Activated T-helper 17 cell treated with anti-CD3 and anti-CD28 coated beads, Interleukin-2, amount 50 U/mL, for 72 hours (primary cell): ENCODE data around the gene TSFM. TPM values are rescaled to one million over a fixed set of nuclear protein-coding genes. Genes with fewer than 3 reads are reported as not detected.
A peak's percentile ranks its signal among the peaks of the same experiment; 100 is the strongest.

Source experiments
- ATAC-seq: fragments of 150-1000 bp; cut with Tn5 transposase; replicated peaks from 2 replicates; pipeline ENCODE4 v1.10.0; 2021; ENCODE audit warnings: mild to moderate bottlenecking, moderate library complexity
- H3K27ac Mint-ChIP-seq: one replicate; pipeline ENCODE4 v1.8.0; 2022; ENCODE audit warnings: mixed read lengths
- H3K27me3 Mint-ChIP-seq: one replicate; pipeline ENCODE4 v1.8.0; 2022; ENCODE audit warnings: mixed read lengths
- H3K36me3 Mint-ChIP-seq: one replicate; pipeline ENCODE4 v1.8.0; 2022; ENCODE audit warnings: low read depth, mild to moderate bottlenecking, mixed read lengths
- H3K4me1 Mint-ChIP-seq: one replicate; pipeline ENCODE4 v1.8.0; 2022; ENCODE audit warnings: mixed read lengths
- H3K4me3 Mint-ChIP-seq: one replicate; pipeline ENCODE4 v1.8.0; 2022; ENCODE audit warnings: mild to moderate bottlenecking, mixed read lengths
- H3K9me3 Mint-ChIP-seq: one replicate; pipeline ENCODE4 v1.8.0; 2022; ENCODE audit warnings: mixed read lengths
- total RNA-seq, 2 donors: library from RNA; stranded (reverse); gene quantifications; one replicate each; pipeline ENCODE4 v1.2.3, GENCODE V29; 2022

Gene TSFM
- 10 to 100 TPM; 30.7 to 63.8 TPM for total RNA-seq

DNA sequence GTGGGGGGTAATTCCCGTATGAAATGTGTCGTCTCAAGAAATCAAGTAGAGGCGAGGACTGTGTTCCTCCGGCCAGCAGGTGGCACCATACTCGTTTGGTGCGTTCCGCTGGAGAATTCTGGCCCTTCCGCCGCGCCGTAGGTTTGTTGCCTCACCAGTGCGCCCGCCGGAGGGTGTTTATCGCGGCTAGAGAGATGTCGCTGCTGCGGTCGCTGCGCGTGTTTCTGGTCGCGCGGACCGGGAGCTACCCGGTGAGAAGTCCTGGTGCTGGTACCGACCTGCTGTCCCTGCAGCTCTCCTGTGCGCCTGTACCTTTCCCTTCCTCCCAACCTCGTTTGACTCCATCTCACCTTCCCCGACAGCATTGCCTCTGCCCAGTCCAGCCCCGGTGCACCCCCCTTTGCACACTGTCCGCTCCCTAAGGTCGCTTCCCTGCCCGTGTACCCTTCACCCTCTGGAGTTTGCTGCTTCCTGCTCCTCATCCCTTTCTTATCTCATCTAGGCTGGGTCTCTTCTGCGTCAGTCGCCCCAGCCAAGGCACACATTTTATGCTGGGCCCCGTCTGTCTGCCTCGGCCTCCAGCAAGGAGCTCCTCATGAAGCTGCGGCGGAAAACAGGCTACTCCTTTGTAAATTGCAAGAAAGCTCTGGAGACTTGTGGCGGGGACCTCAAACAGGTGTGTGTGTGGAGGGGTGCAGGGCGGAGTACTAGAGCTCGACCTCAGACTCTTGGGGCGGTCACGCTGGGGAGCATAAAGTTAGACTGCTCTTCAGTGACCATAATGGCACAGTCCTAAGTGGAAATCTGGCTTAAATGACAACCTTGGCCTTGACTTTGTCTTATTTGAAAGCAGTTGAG lies at the start of gene TSFM:
TSS of gene TSFM (plus strand) at position 180 of the 858 bp plus-strand sequence. CDS start at position 195, 15 bp downstream.
- peak; percentile 93 for ATAC-seq
- Mint-ChIP-seq H3K27ac (peak within 1 kb of the TSS; percentile 98), H3K27me3 (no peaks in the 10 kb centered on the region), H3K36me3 (peaks cover 48% of the 10 kb centered on the region), H3K4me1 (peaks cover 38% of the 10 kb centered on the region), H3K4me3 (peak within 1 kb of the TSS; percentile 97), H3K9me3 (no peaks in the 10 kb centered on the region)

DNA sequence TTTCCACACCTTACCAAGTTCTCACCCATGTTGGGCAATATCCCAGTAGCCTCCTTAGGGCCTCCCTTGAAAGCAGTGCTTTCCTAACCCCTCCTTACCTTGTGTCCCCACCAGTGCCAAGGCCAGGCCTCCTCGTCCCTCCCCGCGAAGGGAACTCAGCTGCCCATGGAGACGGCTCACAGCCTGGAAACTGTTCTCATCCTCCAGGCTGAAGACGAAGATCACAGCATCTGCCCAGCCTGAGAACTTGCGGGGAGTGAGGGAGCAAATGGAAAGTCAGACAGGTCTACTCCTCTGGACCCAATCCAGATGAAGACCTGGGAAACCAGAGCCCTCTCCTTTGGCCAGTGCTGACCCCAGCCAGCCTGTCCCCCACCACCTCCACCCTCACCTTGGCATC lies 48.7 kb upstream of the TSFM start:
- no peak overlapping the region for H3K27ac Mint-ChIP-seq
- ATAC-seq: no peak
- peaks cover 10% of the 10 kb centered on the region for H3K4me1 Mint-ChIP-seq
- H3K27me3 Mint-ChIP-seq: no peaks in the 10 kb centered on the region
- H3K4me3 Mint-ChIP-seq: no peak overlapping the region
- H3K36me3 Mint-ChIP-seq: peaks cover 80% of the 10 kb centered on the region
- H3K9me3 Mint-ChIP-seq: no peaks in the 10 kb centered on the region

DNA sequence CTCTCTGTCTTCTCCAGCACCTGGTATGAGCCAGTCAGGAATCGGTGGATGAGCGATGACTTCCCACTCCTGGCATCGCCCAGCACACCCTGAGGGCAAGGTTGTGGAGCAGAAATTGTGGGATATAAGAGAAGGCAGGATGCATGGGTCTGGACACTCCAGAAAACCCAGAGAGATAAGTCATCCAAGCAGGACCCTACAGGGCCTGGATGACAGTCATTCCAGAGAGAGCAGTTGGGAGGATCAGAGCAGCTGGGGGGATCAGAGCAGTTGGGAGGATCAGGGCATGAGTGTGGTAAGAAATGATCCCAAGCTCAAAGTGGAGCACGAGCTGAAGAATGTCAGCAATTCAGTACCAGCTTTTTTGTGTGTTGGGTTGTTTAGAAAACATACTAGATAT lies 48.0 kb upstream of the TSFM start:
- Mint-ChIP-seq H3K4me3 (no peak overlapping the region), H3K9me3 (no peaks in the 10 kb centered on the region), H3K4me1 (peaks cover 16% of the 10 kb centered on the region), H3K27ac (no peak overlapping the region), H3K27me3 (no peaks in the 10 kb centered on the region), H3K36me3 (peaks cover 80% of the 10 kb centered on the region)
- no peak for ATAC-seq

DNA sequence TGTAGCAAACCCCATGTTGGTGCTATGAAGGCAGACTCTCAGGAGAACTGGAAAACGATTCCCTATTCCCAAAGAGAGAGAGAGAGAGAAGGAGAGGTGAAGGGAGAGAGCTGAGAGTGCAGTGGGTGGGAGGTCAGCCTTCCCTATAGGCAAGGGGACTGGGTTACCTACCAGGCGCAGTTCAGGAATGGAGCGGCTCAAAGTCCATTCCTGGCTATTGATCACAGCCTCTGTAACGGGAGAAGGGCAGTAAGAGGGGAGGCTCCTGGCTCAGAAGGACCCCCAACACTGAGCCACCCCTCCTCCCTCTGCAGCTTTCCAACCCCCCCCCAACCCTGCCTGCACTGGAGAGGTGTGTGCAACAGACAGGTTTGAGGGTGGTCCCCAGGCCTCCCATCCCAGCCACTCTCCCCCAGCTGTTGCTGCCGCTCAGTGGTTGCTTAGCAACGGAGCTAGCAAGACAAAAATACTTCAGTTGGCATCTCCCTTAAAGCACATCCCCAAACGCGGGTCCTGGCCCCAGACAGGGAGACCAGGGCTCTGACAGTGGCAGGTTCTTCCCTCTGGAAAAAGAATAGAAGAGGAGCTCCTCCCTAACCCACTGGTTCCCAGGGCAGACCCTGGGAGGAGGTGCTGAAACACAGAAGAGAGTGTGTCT lies 47.3 kb upstream of the TSFM start:
- Mint-ChIP-seq H3K4me1 (peaks cover 17% of the 10 kb centered on the region), H3K36me3 (peaks cover 75% of the 10 kb centered on the region), H3K27ac (no peak overlapping the region), H3K27me3 (no peaks in the 10 kb centered on the region), H3K9me3 (no peaks in the 10 kb centered on the region), H3K4me3 (no peak overlapping the region)
- ATAC-seq: no peak

DNA sequence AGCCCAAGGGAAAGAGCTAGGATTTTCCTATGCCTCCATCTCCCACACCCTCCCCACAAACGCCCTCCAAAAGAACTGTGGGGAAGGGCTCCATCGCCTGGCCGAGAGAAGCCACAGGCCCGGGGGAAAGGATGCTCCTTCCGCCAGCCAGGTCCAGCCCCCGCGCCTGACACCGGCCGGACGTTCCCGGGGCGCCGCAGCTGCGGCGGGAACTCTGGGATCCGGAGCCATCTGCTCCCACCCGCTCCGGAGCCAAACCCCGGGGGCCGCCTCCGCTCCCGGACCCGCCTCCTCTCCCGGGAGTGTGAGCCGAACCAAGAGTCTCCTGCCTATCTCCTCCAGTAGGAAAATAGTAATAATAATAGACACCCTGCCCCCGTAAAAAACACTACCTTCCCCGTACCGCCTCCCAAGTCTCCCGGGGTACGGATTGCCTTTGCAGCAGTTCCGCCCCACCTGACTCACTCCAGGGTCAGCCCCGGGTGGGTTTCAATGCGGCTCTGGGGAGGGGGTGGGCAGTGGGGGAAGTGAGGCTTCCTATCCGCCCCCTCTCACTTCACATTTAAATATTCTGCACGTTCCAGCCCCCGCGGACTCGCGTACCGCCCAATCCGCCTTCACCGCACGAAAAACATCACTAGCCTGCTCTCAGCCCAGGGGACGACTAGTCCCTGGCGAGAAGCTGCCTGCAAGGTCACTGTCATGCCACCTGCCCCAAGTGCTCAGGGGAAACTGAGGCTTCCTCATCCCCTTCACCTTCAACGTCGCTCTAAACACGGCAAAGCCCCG lies 46.4 kb upstream of the TSFM start:
- Mint-ChIP-seq H3K4me3 (no peak overlapping the region), H3K9me3 (no peaks in the 10 kb centered on the region), H3K4me1 (peaks cover 24% of the 10 kb centered on the region), H3K27ac (peak overlapping the region; percentile 78), H3K36me3 (peaks cover 74% of the 10 kb centered on the region), H3K27me3 (no peaks in the 10 kb centered on the region)
- no peak for ATAC-seq

DNA sequence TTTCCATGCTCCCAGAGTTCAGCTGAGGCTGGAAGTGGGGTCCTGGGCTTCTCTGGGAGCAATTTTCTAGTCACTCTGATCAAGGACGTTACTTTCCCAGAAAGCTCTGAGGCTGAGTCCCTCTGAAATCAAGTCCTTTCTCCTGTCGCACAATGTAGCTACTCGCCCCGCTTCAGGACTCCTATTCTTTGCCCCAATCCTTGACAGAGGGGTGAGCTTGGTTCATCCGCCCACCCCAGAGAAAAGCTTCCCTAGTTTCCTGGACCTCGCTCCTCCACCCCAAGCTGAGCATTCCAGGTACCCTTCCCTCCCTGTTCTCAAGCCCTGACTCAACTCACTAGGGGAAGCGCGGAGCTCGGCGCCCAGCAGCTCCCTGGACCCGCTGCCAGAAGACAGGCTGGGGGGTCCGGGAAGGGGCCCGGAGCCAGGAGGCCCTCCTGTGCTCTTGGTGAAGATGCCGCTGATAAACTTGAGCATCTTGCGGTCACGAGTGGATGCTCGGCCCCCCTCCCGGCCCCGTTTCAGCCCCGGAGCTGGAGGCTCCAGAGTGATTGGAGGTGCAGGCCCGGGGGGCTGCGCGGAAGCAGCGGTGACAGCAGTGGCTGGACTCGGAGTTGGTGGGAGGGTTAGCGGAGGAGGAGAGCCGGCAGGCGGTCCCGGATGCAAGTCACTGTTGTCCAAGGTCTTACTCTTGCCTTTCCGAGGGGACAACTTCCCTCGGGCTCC lies 45.7 kb upstream of the TSFM start:
- no peak overlapping the region for H3K4me3 Mint-ChIP-seq
- no peaks in the 10 kb centered on the region for H3K9me3 Mint-ChIP-seq
- peak overlapping the region; percentile 78 for H3K27ac Mint-ChIP-seq

DNA sequence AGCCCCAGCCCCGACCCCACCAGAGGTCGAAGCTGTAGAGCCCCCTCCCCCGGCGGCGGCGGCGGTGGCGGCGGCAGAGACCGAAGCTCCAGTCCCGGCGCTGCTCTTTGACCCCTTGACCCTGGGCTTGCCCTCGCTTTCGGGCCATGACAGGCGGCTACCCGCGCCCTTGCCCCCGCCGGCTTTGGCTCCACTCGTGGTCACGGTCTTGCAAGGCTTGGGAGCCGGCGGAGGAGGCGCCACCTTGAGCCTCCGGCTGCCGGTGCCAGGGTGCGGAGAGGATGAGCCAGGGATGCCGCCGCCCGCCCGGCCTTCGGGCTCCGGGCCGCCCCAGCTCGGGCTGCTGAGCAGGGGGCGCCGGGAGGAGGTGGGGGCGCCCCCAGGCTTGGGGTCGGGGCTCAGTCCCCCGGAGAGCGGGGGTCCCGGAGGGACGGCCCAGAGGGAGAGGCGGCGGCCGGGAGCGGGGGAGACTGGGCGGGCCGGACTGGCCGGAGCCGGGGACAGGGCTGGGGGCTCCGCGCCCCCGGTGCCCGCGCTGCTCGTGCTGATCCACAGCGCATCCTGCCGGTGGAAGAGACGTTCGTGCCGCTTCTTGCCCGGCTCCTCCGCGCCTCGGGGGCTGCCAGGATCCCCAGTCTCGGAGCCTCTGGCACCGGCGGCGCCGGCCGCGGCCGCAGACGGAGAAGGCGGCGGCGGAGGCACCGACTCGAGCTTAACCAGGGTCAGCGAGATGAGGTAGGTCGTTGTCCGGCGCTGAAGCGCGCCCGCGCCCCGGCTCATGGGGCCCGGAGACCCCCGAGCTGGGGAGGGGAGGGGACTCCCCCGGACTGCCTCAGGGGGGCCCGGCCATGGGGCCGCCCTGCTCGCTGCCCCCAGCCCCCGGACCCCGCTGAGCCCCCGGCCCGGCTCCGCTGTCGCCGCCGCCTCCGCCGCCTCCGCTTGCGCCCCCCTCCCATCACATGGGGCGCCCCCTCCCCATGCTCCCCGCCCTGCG lies 44.8 kb upstream of the TSFM start:
- no peak overlapping the region for H3K4me3 Mint-ChIP-seq
- H3K36me3 Mint-ChIP-seq: peaks cover 61% of the 10 kb centered on the region
- no peaks in the 10 kb centered on the region for H3K27me3 Mint-ChIP-seq
- H3K27ac Mint-ChIP-seq: no peak overlapping the region
- no peak for ATAC-seq
- no peaks in the 10 kb centered on the region for H3K9me3 Mint-ChIP-seq
- H3K4me1 Mint-ChIP-seq: peaks cover 23% of the 10 kb centered on the region

More for the DNA sequence above, 45.7 kb upstream of the TSFM start:
- H3K4me1 Mint-ChIP-seq: peaks cover 27% of the 10 kb centered on the region
- H3K27me3 Mint-ChIP-seq: no peaks in the 10 kb centered on the region
- H3K36me3 Mint-ChIP-seq: peaks cover 69% of the 10 kb centered on the region
- ATAC-seq: no peak

DNA sequence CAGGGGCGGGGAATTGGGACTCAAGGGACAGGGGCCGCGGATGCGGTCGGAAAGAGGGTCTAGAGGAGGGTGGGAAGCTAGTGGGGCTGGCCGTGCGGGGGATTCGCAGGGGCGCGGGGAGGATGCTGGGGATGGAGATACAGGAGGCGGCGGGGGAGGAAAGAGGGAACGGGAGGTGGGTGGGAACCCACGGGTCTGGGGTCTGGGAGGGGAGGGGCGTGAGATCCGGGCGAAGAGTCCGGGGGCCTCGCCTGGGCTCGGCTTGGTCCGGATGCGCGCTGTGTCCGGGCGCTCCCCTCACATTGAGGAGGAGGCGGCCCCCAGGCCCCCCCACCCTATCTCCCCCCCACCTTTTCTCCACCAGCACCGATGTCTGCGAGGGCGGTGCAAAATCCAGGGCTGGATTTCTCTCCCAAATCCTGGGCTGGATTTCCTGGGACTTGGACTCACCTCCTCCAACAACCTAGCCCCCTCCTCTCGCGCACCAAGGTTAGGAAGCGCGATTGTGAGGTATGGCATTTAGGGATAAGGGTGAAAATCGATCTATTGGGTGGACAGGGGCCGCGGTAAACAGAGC lies 43.8 kb upstream of the TSFM start, which contains the start of gene AGAP2:
TSS of gene AGAP2 (minus strand) at position 82 of the 577 bp plus-strand sequence. CDS start 496 bp downstream, outside the sequence.
- H3K36me3 Mint-ChIP-seq: peaks cover 51% of the 10 kb centered on the region
- peaks cover 22% of the 10 kb centered on the region for H3K4me1 Mint-ChIP-seq
- H3K4me3 Mint-ChIP-seq: peak within 1 kb of the TSS; percentile 99
- no peak for ATAC-seq
- peak within 1 kb of the TSS; percentile 80 for H3K27ac Mint-ChIP-seq
- no peaks in the 10 kb centered on the region for H3K27me3 Mint-ChIP-seq
- H3K9me3 Mint-ChIP-seq: no peaks in the 10 kb centered on the region

DNA sequence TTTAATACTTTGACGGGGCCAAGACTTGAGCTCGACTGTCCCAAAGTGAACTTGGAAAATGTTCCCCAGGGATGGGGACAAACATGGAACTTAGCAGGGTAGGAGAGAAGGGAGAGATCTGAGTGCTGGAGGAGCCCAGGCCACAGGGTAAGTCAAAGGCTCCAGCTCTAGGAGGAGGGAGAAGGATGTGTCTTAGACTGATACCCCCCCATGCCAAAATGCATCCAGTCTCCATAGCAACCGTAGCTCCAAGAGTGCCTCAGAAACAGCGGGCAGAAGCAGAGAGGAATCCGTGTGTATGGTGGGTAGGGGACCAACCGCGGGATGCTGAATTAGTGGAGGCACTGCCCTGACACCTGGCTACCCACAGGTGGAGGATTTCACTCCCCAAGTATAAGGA lies 43.2 kb upstream of the TSFM start:
- Mint-ChIP-seq H3K27me3 (no peaks in the 10 kb centered on the region), H3K36me3 (peaks cover 48% of the 10 kb centered on the region), H3K4me3 (peak overlapping the region; percentile 99), H3K27ac (peak overlapping the region; percentile 80), H3K4me1 (peaks cover 27% of the 10 kb centered on the region), H3K9me3 (no peaks in the 10 kb centered on the region)
- no peak for ATAC-seq

DNA sequence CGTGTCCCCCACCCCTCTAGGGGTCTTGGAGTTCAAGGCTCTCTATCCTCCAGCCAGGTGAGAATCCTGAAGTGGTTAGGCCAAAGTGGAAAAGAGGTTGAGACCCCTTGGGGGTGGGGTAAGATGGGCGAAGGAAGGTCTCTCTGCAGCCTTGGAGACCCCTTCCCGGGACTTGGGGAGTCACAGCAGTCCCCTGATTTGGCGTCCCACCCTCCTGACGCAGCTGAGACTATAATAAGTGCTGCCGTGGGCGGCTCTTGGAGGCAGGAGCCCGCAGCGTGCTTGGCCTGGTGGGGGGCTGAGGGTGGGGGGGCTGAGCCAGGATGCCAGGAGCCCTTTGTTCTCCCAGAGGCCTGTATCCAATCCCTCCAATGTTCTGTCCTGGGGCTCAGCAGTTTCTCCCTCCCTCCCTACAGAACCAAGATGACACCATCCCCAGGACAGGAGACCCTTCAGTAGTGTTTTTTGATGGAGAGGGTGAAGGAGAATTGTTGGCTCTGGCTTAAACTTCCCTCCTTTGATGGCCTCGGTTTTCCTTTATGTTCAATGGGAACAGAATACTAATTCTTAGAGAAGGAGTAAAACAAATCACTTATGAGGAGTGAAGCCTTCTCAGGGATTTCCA lies 42.6 kb upstream of the TSFM start:
- no peak for ATAC-seq
- H3K27ac Mint-ChIP-seq: peak overlapping the region; percentile 97

DNA sequence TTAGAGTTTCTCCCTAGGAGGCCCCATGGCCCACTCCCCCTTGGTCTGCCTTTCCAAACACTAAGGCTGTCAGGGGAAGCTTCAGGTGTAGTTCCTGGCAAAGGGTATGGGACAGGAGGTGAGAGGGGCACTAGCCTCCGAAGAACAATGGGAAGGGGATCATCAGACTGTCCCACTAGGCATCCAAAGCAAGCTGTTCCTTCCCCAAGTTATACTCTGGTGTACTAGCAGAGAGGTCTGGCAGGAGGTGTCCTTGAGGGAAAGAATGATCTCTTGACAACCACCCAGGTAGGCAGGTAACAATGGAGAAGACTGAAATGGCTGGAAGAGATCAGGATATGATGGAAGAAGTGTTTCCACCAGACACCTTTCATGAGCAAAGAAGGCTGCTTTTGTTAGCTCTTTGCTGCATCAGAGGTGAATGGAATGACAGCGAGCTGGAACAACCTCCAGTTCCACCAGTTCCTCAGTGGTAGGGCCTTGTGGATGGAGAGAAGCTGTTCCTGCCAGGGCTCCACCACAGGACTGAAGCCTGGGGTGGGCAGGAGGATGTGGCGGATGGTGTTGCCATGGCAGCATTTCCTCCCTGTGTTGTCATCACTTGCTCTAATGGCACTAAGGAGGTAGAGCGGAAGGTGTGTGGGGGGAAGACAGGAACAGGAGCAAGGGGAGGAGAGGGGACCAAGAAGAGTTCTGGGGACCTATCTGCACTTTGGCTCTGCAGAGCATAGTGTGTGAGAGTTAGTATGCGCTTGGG lies 41.8 kb upstream of the TSFM start:
- peak; percentile 68 for ATAC-seq
- peak overlapping the region; percentile 99 for H3K4me3 Mint-ChIP-seq
- no peaks in the 10 kb centered on the region for H3K27me3 Mint-ChIP-seq
- H3K27ac Mint-ChIP-seq: peak overlapping the region; percentile 97
- peaks cover 46% of the 10 kb centered on the region for H3K36me3 Mint-ChIP-seq
- peaks cover 32% of the 10 kb centered on the region for H3K4me1 Mint-ChIP-seq
- no peaks in the 10 kb centered on the region for H3K9me3 Mint-ChIP-seq

More for the DNA sequence above, 42.6 kb upstream of the TSFM start:
- Mint-ChIP-seq H3K4me3 (peak overlapping the region; percentile 99), H3K4me1 (peaks cover 27% of the 10 kb centered on the region), H3K9me3 (no peaks in the 10 kb centered on the region), H3K36me3 (peaks cover 48% of the 10 kb centered on the region), H3K27me3 (no peaks in the 10 kb centered on the region)

DNA sequence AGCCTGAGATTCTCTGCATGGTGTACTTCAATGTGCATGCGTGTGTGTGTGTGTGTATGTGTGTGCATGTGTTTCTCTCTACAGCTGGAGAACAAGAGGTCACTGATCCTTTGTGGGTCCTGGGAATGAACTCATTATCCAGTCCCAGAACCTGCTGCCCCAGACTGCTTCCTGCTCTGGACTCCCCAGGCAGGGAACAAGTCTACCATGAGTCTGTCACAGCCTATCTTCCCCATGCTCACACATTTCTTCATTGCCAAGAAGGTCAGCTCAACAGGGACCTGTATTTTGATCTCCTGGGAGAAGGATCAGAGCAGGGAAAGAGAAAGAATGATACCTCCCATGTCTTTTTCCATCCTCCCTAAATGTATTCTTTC lies 41.2 kb upstream of the TSFM start:
- peak overlapping the region; percentile 99 for H3K4me3 Mint-ChIP-seq
- no peaks in the 10 kb centered on the region for H3K27me3 Mint-ChIP-seq
- H3K36me3 Mint-ChIP-seq: peaks cover 49% of the 10 kb centered on the region
- H3K9me3 Mint-ChIP-seq: no peaks in the 10 kb centered on the region
- ATAC-seq: no peak
- peak overlapping the region; percentile 97 for H3K27ac Mint-ChIP-seq
- H3K4me1 Mint-ChIP-seq: peaks cover 30% of the 10 kb centered on the region
